H1 (cell line): ENCODE data around the gene KCTD17. TPM values are rescaled to one million over a fixed set of nuclear protein-coding genes. Genes with fewer than 3 reads are reported as not detected.

Experiments
- ASH2L ChIP-seq: fragments of 200-600, 300-600 bp; sonication (generic); IDR thresholded peaks from one replicate; pipeline ENCODE4 v1.7.1; 2017; ENCODE audit warnings: low read length
- E2F6 ChIP-seq: IDR thresholded peaks from 2 replicates; pipeline ENCODE4 v1.6.1; 2012; ENCODE audit warnings: inconsistent platforms
- HDAC2 ChIP-seq, 2 experiments: fragments of 300-600 bp in 1 of 2; sonication (generic) in 1 of 2; IDR thresholded peaks; 2 replicates each; pipeline ENCODE4 v1.6.1; 2011 to 2012; ENCODE audit warnings: low read depth in 2 of 2, low read length in 2 of 2, mild to moderate bottlenecking in 2 of 2, moderate library complexity in 2 of 2, borderline replicate concordance in 1 of 2, inconsistent platforms in 1 of 2
- TCF12 ChIP-seq: IDR thresholded peaks from 2 replicates; pipeline ENCODE4 v1.6.1; 2011; ENCODE audit warnings: low read depth, mild to moderate bottlenecking, low read length
- polyA plus RNA-seq, 7 experiments: library from polyadenylated mRNA; depleted of rRNA in 3 of 7; stranded (reverse) in 5 of 7; unstranded in 2 of 7; fragments of >200 nt in 5 of 7; fragments of 200-250 nt in 2 of 7; gene quantifications; 1 replicate in 5 of 7; 2 replicates in 1 of 7; 4 replicates in 1 of 7; pipeline versions ENCODE4 v1.2.1 to v1.2.3, GENCODE V29; 2011 to 2013; ENCODE audit warnings: missing spikeins in 2 of 7, mixed read lengths in 2 of 7
- total RNA-seq: library from RNA; stranded (reverse); fragmentation: NEBNext Ultra II Directional; extraction: Animal tissue kit (Norgen Biotek cat#: 25700); gene quantifications from 2 replicates; pipeline ENCODE4 v1.2.1, GENCODE V29; 2021

KCTD17 gene
- total and polyA plus RNA-seq, 2 of the 8 experiments (the other 6 are each of a cell fraction or from before 2014, with no cell fraction given) = 39.4 to 44.0 TPM

GRCh38 chr22:37057226-37057625 is 5.7 kb downstream of the KCTD17 start (continued):
- TF ChIP-seq ASH2L = no peak
- no peak for TF ChIP-seq E2F6
- TF ChIP-seq TCF12 = no peak
- no peak for TF ChIP-seq HDAC2 (IDR thresholded peaks at IDR 0.05; ENCODE audit: borderline replicate concordance in 1 of 2, low read depth in 2 of 2, low read length in 2 of 2)
